Nephron (organoid): ENCODE results near the gene GDF10.

ENCODE experiments used
- H3K27ac Mint-ChIP-seq, 3 experiments: 2 replicates each; pipeline ENCODE4 v1.8.0; 2020; ENCODE audit warnings: mixed read lengths in 3 of 3, mild to moderate bottlenecking in 2 of 3, moderate library complexity in 1 of 3
- H3K27me3 Mint-ChIP-seq: 2 replicates; pipeline ENCODE4 v1.8.0; 2021; ENCODE audit warnings: low read depth, mild to moderate bottlenecking, moderate library complexity, mixed read lengths
- H3K36me3 Mint-ChIP-seq: 2 replicates; pipeline ENCODE4 v1.8.0; 2020; ENCODE audit warnings: low read depth, mixed read lengths
- H3K4me1 Mint-ChIP-seq: 2 replicates; pipeline ENCODE4 v1.8.0; 2020; ENCODE audit warnings: mixed read lengths
- H3K4me3 Mint-ChIP-seq, 3 experiments: 2 replicates each; pipeline ENCODE4 v1.8.0; 2020; ENCODE audit warnings: mild to moderate bottlenecking in 3 of 3, mixed read lengths in 3 of 3, moderate library complexity in 2 of 3
- H3K9me3 Mint-ChIP-seq: 2 replicates; pipeline ENCODE4 v1.8.0; 2020; ENCODE audit warnings: mixed read lengths
- TF ChIP-seq, protein P1 (sequence below), 3 experiments: fragments of 200-600 bp; sonication (generic); IDR thresholded peaks; one replicate each; pipeline ENCODE4 v1.5.0; 2021; ENCODE audit warnings: antibody characterized with exemption in 3 of 3; ENCODE audit not compliant: unreplicated experiment in 3 of 3

GDF10 gene

DNA sequence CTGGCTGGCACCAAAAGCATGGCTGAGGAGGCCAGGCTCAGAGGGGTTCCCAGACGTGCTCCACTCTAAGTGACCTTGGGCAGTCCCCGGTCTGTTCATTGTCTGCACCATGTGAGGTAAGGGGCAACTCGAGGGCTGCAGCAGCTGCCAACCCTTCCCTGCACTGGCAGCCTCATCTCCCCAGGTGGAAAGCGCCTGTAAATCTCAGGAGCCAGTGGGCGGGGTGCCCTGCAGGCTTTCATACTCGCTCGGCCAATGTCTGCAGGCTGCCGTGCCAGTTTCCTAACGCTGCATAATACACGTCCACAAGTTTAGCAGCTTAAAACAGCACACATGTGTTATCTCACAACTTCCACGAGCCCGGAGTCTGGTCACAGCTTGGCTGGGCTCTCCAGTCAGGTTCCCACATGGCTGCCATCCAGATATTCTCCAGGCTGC is 12.6 kb upstream of the GDF10 start:
- no peak overlapping the region for H3K4me3 Mint-ChIP-seq
- H3K4me1 Mint-ChIP-seq = peaks cover 8% of the 10 kb centered on the region
- no peak overlapping the region for H3K27ac Mint-ChIP-seq

GRCh38 chr10:47287805-47288204 is 12.2 kb upstream of the GDF10 start:
- TF ChIP-seq, protein P1, sequence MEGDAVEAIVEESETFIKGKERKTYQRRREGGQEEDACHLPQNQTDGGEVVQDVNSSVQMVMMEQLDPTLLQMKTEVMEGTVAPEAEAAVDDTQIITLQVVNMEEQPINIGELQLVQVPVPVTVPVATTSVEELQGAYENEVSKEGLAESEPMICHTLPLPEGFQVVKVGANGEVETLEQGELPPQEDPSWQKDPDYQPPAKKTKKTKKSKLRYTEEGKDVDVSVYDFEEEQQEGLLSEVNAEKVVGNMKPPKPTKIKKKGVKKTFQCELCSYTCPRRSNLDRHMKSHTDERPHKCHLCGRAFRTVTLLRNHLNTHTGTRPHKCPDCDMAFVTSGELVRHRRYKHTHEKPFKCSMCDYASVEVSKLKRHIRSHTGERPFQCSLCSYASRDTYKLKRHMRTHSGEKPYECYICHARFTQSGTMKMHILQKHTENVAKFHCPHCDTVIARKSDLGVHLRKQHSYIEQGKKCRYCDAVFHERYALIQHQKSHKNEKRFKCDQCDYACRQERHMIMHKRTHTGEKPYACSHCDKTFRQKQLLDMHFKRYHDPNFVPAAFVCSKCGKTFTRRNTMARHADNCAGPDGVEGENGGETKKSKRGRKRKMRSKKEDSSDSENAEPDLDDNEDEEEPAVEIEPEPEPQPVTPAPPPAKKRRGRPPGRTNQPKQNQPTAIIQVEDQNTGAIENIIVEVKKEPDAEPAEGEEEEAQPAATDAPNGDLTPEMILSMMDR (IDR thresholded peaks at IDR 0.05; ENCODE audit: unreplicated experiment in 3 of 3) = no peak

More for the DNA sequence above, 12.6 kb upstream of the GDF10 start:
- TF ChIP-seq, protein P1 (IDR thresholded peaks at IDR 0.05; ENCODE audit: unreplicated experiment in 3 of 3) = no peak
- Mint-ChIP-seq H3K27me3 (peaks cover 72% of the 10 kb centered on the region), H3K9me3 (no peaks in the 10 kb centered on the region), H3K36me3 (no peaks in the 10 kb centered on the region)

GRCh38 chr10:47288236-47288635 is 11.8 kb upstream of the GDF10 start:
- H3K27me3 Mint-ChIP-seq = peaks cover 75% of the 10 kb centered on the region
- H3K9me3 Mint-ChIP-seq = no peaks in the 10 kb centered on the region
- no peak overlapping the region for H3K4me3 Mint-ChIP-seq
- TF ChIP-seq, protein P1 (IDR thresholded peaks at IDR 0.05; ENCODE audit: unreplicated experiment in 3 of 3) = no peak
- H3K4me1 Mint-ChIP-seq = peaks cover 8% of the 10 kb centered on the region
- H3K27ac Mint-ChIP-seq = no peak overlapping the region
- H3K36me3 Mint-ChIP-seq = no peaks in the 10 kb centered on the region

More at GRCh38 chr10:47287805-47288204, 12.2 kb upstream of the GDF10 start:
- Mint-ChIP-seq H3K27me3 (peaks cover 73% of the 10 kb centered on the region), H3K27ac (no peak overlapping the region), H3K36me3 (no peaks in the 10 kb centered on the region), H3K9me3 (no peaks in the 10 kb centered on the region), H3K4me3 (no peak overlapping the region), H3K4me1 (peaks cover 8% of the 10 kb centered on the region)

- Mint-ChIP-seq H3K27ac (no peak overlapping the region), H3K4me3 (no peak overlapping the region), H3K9me3 (no peaks in the 10 kb centered on the region), H3K27me3 (peaks cover 83% of the 10 kb centered on the region), H3K36me3 (no peaks in the 10 kb centered on the region), H3K4me1 (peaks cover 8% of the 10 kb centered on the region)
- TF ChIP-seq, protein P1 (IDR thresholded peaks at IDR 0.05; ENCODE audit: unreplicated experiment in 3 of 3) = no peak
Observed at GRCh38 chr10:47288916-47289495, 11.0 kb upstream of the GDF10 start.

DNA sequence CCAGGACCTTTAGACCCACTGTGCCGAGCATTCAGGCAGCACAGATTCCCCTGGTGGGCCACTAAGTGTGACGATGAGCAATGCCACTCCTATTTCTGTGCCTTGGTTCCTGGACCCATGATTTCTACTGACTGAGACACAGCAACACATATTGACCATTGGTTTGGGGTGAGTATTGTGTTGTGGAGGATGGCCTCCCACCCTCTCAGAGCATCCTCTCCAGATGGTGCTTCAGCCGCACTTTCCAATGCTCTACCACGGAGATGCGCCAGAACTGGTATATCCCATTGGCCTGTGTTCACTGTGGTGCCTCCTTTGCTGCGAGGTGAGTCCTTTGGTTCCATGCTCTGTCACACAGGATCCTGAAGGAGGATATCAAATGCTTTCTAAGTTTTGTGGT is 10.1 kb upstream of the GDF10 start:
- Mint-ChIP-seq H3K4me3 (no peak overlapping the region), H3K36me3 (no peaks in the 10 kb centered on the region), H3K27ac (no peak overlapping the region), H3K27me3 (peaks cover 92% of the 10 kb centered on the region), H3K4me1 (peaks cover 9% of the 10 kb centered on the region), H3K9me3 (no peaks in the 10 kb centered on the region)
- TF ChIP-seq, protein P1 (IDR thresholded peaks at IDR 0.05; ENCODE audit: unreplicated experiment in 3 of 3) = no peak

- H3K9me3 Mint-ChIP-seq = no peaks in the 10 kb centered on the region
- H3K4me1 Mint-ChIP-seq = peaks cover 13% of the 10 kb centered on the region
- no peak overlapping the region for H3K27ac Mint-ChIP-seq
- no peaks in the 10 kb centered on the region for H3K36me3 Mint-ChIP-seq
- H3K27me3 Mint-ChIP-seq = peaks cover 94% of the 10 kb centered on the region
- TF ChIP-seq, protein P1 (IDR thresholded peaks at IDR 0.05; ENCODE audit: unreplicated experiment in 3 of 3) = no peak
- H3K4me3 Mint-ChIP-seq = no peak overlapping the region
Observed at GRCh38 chr10:47290338-47290737, 9.7 kb upstream of the GDF10 start.
